Stimulated activated naive CD4-positive, alpha-beta T cell (primary cell): ENCODE data around the gene MOCS1.

Experiments
- DNase-seq, 6 experiments: peaks; one replicate each; lab custom pipeline; 2025; lab: John Stamatoyannopoulos, UW

Gene MOCS1

DNA sequence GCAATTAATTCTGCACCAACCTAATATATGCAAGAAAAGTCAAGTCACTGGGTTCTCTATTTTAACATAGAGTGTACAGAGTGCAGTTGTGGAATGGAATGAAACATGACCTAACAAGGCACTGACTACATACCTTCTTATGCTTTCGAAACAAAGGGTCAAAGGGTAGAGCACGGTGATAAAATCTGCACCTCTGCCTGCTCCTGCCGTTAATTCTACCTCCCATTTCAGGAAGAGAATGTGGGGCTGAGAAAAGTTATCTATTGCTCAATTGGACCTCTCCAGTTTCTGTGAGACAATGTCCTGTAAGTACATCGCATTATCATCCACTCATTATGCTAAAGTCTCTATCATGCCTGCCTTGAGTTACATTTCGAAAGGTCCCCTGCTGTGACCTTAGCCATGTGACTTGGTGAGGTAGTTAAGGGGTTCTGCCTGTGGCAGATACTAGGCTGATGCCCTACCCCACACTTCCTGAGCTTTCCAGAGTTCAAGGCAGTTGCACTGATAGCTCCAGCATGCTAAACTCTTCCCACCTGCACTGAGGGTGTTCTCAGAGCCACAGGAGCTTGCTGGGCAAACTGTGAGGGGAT, 14.0 kb upstream of the MOCS1 start:
- no peak for DNase-seq

DNA sequence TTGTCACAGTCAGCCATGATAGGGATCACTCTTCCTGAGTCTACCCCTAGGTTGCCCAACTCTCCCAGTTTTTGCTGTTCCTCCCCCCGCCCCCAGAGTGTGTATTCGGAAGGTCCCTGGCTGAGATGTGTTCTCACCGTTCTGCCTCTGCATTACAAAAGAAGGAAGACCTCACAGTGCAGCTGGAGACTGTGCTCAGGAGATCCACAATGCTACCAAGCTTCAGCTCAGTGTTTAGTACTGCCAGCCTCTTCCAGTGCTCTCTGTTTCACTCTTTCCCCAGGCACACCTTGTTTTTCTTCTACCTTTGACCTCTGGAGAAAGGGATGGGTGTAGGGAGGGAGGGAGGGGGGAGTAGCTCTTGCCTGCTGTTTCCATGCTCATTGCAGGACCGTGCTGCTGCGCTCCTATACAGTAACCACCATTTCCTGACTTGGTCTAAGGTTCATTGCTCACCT, 13.4 kb upstream of the MOCS1 start:
- no peak for DNase-seq

DNA sequence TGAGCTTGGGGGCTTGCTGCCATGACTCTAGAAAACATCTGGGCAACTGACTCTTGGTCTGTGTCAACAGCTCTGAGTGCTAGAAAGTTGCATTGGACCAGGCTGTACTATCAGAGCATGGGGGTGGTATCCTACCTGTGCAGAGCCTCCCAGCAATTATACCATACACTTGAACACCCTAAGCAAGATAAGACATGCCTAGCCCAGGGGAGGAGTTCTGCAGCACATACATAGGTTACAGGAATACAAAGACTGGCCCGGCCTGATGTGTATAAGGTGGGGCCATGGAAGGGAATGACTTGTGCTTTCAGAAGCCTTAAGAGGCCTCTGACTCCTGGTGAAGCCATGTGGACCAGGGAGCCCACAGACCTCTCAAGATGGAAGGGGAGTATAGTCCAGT, 11.4 kb upstream of the MOCS1 start:
- no peak for DNase-seq

DNA sequence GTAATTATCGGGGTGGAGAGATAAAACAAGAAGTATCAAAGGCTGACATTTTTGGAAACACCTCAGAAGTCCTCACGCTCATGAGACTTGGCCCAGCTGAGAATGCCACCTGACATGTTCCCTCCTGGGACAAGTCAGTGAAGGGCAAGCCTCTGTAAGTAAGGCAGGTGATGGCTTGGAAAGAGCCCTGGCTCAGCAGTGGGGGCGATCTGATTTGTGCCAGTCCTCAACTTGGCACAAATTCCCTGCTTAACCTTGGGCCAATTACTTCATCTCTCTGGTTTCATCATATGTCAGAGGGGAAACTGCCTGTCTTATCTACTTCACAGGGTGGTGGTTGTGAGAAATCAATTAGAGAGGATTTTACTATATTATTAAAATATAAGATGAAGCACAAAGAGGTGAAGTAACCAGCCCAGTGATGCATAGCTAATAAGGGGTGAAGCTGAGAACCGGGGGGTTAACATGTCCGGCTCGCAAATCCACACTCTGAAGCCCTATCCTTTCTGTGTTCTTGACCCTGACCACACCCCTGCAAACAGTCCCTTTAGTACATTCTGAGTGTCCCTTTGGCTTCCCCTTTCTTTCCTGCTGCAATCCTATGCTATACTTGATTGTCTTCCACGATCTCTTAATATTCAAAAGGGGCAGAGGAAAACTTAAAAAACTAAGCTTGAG, 8.8 kb upstream of the MOCS1 start:
- no peak for DNase-seq

DNA sequence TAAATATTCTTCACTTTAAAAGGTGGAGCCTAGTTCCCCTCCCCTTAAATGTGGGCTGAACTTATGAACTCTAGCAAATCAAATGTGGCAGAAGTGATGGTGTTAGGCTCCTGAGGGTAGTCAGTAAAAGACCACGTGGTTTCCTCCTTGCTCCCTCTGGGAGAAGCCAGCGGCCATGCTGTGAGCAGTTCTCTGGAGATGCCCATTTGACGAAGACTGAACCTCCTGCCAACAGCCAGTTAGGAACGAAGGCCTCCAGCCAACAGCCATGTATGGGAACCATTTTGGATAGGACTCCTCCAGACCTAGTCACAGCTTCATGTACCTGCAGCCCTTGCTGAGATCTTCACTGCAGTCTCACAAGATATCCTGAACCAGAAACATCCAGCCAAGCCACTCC, 7.6 kb upstream of the MOCS1 start:
- no peak for DNase-seq

GRCh38 chr6:39941138-39941537, 6.9 kb upstream of the MOCS1 start:
- no peak for DNase-seq

DNA sequence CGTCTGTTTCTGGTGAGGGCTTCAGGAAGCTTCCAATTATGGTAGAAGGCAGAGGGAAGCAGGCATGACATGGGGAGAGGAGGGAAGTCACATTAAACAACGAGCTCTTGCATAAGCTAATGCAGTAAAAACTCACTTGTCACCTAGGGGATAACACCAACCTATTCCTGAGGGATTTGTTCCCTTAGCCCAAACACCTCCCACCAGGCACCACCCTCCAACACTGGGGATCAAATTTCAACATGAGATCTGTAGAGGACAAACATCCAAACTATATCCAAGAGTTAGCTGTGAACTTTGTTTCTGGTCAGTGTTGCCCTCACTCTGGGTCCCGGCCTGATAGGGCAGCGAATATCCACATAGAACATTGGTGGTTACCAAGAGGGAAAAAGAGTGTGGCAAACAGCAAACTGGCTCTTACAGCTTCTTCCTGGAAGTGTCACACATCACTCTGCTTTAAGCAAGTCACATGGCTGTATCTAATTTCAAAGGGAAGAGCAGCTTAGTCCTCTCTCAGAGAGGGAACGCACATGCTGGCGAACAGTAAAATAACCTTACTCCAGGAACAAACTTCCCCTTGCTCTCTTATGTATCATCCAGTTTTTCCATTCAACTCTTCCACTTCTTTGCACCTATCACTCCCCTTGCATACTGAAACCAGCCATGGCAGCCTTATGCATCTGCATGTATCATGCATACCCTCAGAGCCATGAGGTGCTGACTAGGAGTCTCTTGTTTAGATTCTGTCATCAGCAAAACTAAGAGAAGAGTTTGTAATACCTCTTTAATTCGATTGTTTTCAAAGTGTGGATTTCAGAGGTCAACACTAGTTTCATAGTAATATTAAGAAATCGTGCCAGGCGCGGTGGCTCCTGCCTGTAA, 4.8 kb upstream of the MOCS1 start:
- DNase-seq, result no peak

DNA sequence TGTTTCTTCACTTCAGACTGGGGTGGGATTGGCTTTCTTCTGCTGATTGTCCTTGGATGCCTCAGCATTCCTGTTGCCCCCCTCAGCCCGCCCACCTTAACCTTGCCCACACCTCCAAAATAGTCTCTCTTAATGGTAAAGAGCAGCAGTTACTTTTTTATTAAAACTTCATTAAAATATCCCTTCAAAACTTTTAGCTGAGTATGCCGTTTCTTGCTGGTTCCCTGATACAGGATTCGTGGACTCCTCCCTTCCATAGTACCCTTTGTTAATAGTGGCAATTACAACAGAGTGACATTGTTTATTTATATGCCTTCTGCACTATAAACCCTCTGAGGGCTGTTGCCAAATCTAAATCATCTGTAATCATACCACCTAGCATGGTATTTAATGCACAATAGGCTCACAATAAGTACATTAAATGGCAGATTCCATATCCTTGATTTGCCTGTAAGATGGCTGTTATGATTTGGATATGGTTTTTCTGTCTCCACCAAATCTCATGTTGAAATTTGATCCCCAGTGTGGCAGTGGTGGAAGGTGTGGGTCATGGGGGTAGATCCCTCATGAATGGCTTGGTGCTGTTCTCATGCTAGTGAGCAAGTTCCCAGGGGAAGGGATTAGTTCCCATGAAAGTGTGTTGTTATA, 3.5 kb upstream of the MOCS1 start:
- no peak for DNase-seq

GRCh38 chr6:39936857-39937256, 2.6 kb upstream of the MOCS1 start:
- DNase-seq, result no peak

DNA sequence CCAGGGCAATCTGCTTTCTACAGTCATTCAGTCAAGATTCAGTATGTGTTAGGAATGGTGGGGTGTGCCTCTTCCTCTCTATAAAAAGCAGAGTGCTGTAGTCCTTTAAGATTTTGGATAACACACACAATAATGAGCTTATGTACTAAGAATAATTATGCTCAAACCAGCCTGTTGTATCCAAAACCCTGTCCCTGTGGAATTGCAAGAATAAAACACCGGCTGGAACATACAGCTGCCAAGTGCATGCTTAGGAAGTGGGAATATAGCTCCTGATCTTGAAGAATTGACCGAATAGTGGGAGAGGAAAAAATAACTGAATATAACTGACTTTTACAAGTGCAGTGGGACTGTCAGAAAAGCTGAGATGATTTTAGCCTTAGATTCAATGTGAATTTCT, 979 bp upstream of the MOCS1 start:
- DNase-seq, result no peak

GRCh38 chr6:39933669-39934130, 562 bp downstream of the MOCS1 start:
- DNase-seq, result no peak

GRCh38 chr6:39932386-39932910, 1.8 kb downstream of the MOCS1 start:
- DNase-seq, result no peak

- DNase-seq, result no peak
Observed at GRCh38 chr6:39931607-39932006, 2.7 kb downstream of the MOCS1 start.

DNA sequence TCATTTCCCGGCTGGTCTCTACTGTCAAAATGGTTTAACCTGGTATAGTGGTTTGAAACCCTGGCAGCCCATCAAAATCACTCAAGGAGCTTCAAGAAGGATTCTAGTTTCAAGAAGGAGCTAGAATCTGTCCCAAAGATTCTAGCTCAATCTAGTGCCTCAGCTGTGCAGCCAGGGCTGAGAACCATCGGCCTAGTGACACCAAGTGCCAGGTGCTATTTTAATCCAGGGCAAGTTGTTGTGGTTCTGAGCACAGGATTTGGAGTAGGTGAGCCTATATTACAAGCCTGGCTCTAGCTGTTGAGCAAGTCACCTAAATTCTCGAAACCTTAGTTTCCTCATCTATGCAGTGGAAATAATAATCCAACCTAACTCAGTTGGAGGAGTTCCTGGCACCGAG, 3.7 kb downstream of the MOCS1 start:
- DNase-seq, result no peak

DNA sequence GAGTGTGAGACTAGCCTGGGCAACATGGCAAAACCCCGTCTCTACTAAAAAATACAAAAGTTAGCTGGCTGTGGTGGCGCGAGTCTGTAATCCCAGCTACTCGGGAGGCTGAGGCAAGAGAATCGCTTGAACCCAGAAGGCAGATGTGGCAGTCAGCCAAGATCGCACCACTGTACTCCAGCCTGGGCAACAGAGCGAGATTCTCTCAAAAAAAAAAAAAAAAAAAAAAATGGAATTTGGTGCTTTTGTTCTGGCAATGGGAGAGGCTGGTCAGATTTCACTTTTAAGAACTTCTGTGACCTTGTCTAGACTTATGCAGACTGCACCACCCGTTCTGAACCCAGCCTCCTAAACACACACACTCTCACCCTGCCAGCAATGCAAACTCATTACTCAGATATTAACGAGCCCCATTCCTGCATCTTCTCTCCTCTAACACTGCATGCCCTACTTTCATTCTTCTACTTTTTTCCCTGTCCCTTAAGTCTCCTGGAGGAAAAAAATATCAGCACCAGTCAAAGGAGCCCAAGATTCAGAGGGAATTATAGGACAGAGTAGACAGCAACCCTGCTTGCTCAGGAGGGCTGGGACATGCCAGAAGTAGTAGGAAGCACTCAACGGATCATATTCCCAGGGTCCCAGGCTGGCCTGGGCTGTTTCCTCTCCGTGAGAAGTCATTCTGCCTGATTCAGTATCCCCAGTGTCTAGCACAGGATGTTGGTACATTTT, 4.4 kb downstream of the MOCS1 start:
- no peak for DNase-seq

GRCh38 chr6:39929039-39929732, 5.1 kb downstream of the MOCS1 start:
- no peak for DNase-seq

- DNase-seq, result no peak
Observed at GRCh38 chr6:39927159-39927558, 7.1 kb downstream of the MOCS1 start.

- no peak for DNase-seq
Observed at GRCh38 chr6:39926668-39927067, 7.6 kb downstream of the MOCS1 start.

DNA sequence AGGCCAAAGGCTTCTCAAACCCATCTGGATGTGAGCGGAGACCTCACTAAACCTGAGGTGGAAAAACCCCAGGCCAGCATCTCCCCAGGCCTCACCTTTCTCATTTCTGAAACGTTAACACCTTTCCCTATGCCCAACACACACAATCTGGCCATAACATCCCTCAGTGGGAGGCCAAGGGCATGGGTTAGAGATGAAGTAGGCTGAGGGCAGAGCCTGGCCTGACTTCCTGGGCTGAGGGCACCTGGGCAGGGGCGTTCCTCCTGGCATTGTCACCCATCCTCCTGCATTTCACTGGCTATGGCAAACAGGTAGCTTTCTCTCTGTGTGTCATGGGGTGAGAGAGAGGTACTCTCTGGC, 8.4 kb downstream of the MOCS1 start:
- DNase-seq, result no peak

GRCh38 chr6:39925191-39925930, 8.9 kb downstream of the MOCS1 start:
- DNase-seq, result no peak
